IPS-11a (cell line): ENCODE data around the gene PITPNB.

ENCODE experiments used
- H3K4me3 ChIP-seq: one replicate; pipeline ENCODE4 v1.5.1; 2013; ENCODE audit warnings: low read depth, low read length, control low read depth

Gene PITPNB

DNA sequence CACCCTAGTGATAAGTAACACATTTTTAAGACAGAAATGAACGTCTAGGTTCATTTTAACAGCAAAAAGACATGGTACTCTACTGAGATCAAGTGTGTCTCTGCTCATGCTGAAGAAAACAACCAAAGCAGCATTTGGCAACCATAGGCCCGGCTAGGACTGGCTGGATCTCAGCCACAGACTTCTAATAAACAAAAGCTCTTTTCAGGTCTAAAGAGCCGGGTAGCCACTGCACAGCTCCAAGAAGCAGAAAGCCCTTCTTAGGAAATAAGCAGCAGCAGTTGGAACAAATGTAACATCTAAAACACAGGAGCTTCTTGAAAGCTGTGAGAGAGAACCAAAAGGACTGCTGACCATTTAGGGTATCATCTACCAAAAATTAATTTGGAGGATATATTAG, 37.6 kb downstream of the PITPNB start:
- no peak overlapping the region for H3K4me3 ChIP-seq

- no peak overlapping the region for H3K4me3 ChIP-seq
Observed at GRCh38 chr22:27880778-27881394, 38.2 kb downstream of the PITPNB start.

- no peak overlapping the region for H3K4me3 ChIP-seq
Observed at GRCh38 chr22:27879923-27880322, 39.1 kb downstream of the PITPNB start.

DNA sequence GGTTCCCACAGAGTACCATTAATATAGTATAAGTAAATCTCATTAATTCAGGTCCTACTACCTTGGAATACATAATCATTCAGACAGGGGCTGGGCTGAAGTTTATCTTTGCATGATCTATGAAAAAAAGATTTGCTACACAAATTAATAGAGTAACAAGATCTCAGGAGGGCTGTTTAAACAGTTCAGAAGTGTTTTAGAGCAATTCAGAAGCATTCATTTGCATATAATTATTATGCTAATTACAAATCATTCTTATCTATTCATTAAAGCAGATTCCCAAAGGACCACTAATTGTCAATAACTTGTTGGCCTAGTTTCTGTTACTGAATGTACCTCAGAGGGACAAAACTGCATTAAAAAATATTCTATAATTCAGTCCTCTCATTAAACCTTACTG, 40.5 kb downstream of the PITPNB start:
- no peak overlapping the region for H3K4me3 ChIP-seq

DNA sequence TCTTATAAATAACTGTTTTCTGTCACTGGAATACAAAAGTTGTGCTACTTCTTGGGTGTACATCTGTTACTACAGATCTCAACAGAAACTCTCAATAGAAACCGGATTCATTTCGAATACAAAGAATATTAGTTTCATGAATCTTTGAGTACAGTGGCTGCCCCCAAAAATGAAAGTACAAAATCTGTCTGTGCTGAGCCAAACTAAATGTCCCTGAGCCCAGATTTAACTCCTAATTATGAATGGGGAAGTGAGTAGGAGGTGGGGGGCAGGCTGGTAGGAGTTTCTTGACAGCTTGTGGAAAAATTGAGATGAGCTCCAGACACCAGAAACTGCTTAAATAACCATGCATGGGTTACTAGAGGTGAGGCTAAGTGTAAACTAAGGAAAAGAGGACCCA, 41.6 kb downstream of the PITPNB start:
- H3K4me3 ChIP-seq, result no peak overlapping the region

DNA sequence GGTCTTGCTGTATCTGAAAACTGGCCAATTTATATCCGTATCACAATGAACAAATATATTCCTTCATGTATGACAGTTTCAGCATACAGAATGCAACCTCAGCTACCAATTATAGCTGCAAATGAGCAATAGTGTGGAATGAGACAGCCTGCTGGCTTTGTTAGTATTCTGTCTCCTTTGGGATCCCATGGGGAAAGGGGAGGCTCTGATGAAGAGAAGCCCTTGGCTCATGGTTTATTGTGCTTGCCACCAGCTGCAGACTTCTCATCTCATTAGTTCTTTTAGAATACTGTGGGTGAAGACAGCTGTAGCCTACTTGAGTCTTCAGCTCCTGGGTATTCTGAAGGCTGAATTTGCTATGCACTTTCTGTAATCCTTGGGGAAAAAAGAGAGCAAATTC, 42.4 kb downstream of the PITPNB start:
- no peak overlapping the region for H3K4me3 ChIP-seq

GRCh38 chr22:27875951-27876350, 43.1 kb downstream of the PITPNB start:
- no peak overlapping the region for H3K4me3 ChIP-seq

DNA sequence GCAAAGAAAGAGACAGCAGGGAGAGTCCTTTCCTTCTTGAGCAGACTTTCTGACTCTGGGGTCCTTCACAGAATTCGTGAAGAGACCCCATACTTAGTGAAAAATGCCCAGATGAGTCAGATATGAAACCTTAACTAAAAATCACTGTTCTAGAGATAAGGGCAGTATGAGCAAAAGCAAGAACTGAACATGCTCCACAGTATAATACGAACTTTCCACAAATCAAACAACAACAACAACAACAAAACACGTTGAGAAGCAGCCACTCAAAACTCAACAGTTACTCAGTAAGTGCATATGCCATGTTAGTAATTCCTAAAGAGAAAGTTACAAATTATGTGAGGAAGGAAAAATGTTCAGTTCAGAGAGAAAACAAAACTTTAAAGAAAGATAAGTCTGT, 44.3 kb downstream of the PITPNB start:
- H3K4me3 ChIP-seq, result no peak overlapping the region

GRCh38 chr22:27874185-27874584, 44.9 kb downstream of the PITPNB start:
- H3K4me3 ChIP-seq, result no peak overlapping the region

DNA sequence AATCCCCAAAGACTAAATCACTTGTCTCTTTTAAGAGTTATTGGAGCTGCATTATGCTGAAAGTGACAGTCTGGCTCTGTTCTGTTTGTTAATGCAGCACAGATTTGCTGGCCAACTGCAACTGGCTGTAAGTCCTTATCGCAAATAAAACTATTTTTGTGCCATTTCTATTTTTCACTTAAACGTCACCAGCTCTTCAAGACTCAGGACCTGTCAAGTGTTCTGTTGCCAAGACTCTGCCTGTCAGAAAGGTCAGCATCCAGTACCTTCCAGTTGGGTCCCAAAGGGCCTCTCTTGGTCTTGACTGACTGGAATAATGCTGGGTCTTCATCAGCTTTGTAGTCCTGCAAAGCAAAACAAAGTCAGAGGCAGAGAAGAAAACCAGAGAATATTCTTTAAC, 45.6 kb downstream of the PITPNB start:
- H3K4me3 ChIP-seq, result no peak overlapping the region

DNA sequence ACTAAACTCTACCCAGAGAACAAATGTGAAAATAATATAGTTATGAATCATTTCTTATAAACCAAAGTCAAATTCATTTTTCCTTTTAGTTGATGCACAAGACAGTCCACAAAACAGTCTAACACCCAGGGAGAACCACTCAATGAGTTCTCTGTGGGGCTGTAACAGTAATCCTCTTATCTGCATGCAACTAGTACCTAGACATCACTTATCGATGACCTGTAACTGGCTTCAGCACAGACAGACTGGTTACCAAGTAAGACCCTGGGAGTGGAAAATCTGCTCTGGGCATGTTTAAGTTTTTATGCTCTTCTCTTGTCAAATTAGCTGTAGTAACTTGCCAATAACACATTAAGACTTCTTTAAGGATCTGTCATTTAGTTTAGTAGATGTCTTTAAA, 46.6 kb downstream of the PITPNB start:
- no peak overlapping the region for H3K4me3 ChIP-seq

DNA sequence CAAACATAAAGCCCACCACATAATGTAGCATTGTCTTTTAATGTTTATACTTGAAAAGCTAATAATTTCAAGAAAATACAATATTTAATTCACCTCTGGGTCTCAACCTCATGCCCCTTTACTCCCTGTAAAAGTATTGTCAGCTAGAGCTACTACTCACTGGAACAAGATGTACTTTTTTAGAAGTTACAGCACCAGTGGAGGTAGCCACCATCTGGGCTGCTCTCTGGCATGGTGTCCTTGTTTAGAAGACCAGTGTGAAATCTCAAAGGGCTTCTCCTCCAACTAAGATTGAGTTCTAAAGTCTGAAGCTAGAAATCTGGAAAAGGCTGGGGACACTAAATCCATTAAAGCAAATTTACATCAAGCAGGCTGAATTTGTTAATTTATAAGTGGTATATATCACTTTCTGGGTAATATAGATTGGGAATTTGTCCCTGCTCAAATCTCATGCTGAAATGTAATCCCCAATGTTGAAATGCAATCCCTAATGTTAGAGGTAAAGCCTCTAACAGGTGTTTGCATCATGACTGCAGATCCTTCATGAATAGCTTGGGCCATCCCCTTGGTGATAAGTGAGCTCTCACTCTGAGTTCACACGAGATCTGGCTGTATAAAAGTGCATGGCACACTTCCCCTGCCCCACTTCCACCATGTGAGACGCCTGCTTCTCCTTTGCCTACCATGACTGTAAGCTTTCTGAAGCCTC, 47.6 kb downstream of the PITPNB start:
- no peak overlapping the region for H3K4me3 ChIP-seq

- H3K4me3 ChIP-seq, result no peak overlapping the region
Observed at GRCh38 chr22:27870234-27871191, 48.5 kb downstream of the PITPNB start.

- no peak overlapping the region for H3K4me3 ChIP-seq
Observed at GRCh38 chr22:27868732-27869282, 50.2 kb downstream of the PITPNB start.

DNA sequence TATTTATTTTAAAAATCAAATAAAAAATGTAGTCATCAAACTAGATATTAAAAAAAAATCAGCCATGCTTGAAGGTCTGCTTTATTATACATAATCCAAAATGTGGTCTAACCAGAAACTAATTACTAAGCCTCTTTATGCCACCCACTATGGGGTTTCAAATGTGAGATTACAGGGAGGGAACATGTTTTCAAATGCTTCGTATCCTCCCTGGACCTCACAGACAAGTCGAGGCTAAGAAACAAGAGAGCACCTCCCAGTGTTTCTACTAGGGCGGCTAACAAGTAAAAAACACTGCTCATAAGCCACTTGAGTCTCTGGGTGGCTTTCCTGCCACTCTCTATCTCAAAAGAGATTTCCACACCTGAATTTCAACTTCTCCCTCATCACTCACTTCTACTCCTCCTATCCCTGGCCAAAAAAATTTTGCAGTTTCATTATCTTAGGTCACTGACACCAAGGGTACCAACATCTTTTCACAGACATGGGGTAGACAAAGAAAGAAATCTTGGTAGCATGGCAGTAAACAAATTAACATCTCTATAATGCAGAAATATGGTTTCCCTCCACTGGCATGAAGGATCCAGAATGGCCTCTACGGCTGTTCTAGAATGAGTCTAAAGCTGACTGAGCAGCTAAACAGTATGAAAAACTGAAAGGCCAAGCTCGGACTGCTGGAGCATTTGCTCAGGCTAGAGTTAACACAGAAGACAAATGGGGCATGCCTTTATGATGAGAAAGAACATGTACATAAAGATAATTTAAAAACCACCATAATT, 50.9 kb downstream of the PITPNB start:
- no peak overlapping the region for H3K4me3 ChIP-seq

GRCh38 chr22:27867085-27867952, 51.7 kb downstream of the PITPNB start:
- no peak overlapping the region for H3K4me3 ChIP-seq

DNA sequence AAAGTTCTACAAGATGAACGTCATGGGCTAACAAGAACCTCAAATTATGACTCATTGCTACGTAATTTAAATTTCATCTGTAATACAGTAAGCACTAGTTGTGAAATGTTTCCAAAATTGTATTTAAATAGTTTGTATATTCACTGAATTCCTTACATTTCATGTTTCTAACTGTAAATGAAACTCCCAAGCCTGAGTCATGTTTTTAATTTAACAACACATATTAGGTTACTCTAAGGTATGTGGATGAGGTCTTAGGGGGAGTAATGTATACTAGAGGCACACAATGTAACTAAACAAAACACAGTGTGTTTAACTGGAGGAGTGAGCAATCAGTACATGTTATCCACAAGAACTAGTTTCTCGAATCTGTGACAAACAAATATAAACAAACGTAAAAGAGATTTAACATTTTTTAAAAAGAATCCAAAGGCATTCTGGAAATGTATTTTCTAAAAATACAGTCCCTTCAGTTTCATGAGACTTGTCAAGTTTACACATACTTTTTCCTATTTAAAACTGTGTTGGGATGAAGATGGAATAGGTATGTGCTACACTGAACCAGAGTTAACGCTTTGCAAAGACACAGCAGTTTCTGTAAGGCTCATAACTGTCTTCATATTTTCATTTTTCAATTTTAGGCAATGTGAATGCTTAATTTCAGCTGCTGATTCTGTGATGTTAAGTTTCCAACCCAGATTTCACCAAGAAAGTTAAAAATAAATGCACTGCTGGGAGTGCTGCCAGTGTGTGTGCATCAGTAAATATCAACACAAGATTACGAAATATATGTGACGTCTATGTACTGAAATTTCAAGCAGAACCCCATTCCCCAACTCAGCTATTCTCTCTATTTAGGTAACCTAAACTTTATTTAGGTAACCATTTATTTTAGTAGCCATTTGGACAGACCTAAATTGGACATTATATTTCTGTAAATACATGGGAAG, 52.6 kb downstream of the PITPNB start:
- H3K4me3 ChIP-seq, result no peak overlapping the region

DNA sequence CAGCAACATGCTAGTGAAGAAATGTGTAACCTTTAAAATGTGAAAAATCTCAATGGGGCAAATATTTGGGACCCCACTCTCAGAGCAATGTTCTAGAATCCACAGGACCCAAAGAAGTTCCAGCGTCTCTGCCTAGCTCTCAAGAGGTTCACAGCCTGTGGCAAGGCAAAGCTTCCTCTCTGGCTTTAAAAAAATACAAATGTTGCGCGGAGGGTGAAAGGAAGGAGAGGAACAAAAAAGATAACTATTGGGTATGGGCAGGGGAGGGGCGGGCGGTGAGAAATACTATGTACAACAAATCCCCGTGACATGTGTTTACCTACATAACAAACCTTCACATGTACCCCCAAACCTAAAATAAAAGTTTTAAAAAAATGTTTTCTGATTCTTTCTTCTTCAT, 53.6 kb downstream of the PITPNB start:
- H3K4me3 ChIP-seq, result no peak overlapping the region

DNA sequence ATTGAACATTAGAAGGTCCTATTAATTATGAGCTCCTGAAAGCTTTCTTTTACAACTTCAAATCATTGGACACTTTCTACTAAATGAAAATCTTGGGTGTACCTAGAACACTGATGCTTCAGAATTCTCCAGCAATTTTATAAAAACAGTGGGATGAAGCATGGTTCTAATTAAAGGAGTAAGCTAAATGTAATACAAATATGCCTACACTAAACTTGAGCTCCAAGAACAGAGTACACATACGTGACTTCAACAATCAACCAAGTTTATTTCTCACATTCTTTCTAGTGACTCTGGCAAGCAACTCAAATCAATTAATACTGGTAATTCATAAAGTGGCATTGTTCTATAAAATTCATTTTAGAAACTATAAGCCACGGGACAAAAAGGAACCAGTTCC, 55.5 kb downstream of the PITPNB start:
- H3K4me3 ChIP-seq, result no peak overlapping the region
